Neural cell (in vitro differentiated cells): ENCODE measurements around the gene CEACAM3.

Experiments
- CTCF ChIP-seq: fragments of 450-650 bp; IDR thresholded peaks from 2 replicates; pipeline ENCODE4 v1.5.1; 2014; ENCODE audit warnings: antibody characterized with exemption, mild to moderate bottlenecking, moderate library complexity; ENCODE audit not compliant: poor library complexity, severe bottlenecking
- EP300 ChIP-seq: fragments of 450-650 bp; conservative IDR thresholded peaks from 2 replicates; pipeline ENCODE4 v1.6.1; 2014; ENCODE audit warnings: antibody characterized with exemption, mild to moderate bottlenecking, moderate library complexity; ENCODE audit not compliant: poor library complexity, severe bottlenecking
- TAF1 ChIP-seq: IDR thresholded peaks from 2 replicates; pipeline ENCODE4 v1.6.1; 2012; ENCODE audit warnings: low read depth

- no peak for TF ChIP-seq CTCF
- no peak for TF ChIP-seq TAF1
- no peak for TF ChIP-seq EP300
Measured at GRCh38 chr19:41850381-41850780, 54.0 kb downstream of the CEACAM3 start.
